Stimulated activated CD4-positive, alpha-beta T cell treated with anti-CD3 and anti-CD28 coated beads, Interleukin-2, amount 100 ng/mL, for 24 hours (primary cell): ENCODE data around the gene GALNT11.
"Not testable (repeated sequence)": the region's sequence is repeated elsewhere in the genome, so short reads cannot be mapped to it uniquely, and the experiment has no call there.

Source experiments
- DNase-seq, 2 donors: peaks; one replicate each; pipeline ENCODE4 v3.0.0-alpha.2; 2020

The GALNT11 gene

GRCh38 chr7:152076324-152076821, 50.9 kb downstream of the GALNT11 start:
- DNase-seq, result peak in 1 of 2 donors; percentile 7

GRCh38 chr7:152076940-152077933, 51.8 kb downstream of the GALNT11 start:
- DNase-seq, result no peak

- DNase-seq, result no peak
Measured at GRCh38 chr7:152078025-152078424, 52.6 kb downstream of the GALNT11 start.

- no peak for DNase-seq
Measured at GRCh38 chr7:152078786-152079185, 53.3 kb downstream of the GALNT11 start.

- no peak for DNase-seq
Measured at GRCh38 chr7:152081088-152081487, 55.6 kb downstream of the GALNT11 start.

- not testable (repeated sequence) for DNase-seq
Measured at GRCh38 chr7:152082073-152082721, 56.7 kb downstream of the GALNT11 start.

GRCh38 chr7:152085131-152085530, 59.7 kb downstream of the GALNT11 start:
- DNase-seq, result no peak

- no peak for DNase-seq
Measured at GRCh38 chr7:152086513-152086912, 61.0 kb downstream of the GALNT11 start.

- DNase-seq, result no peak
Measured at GRCh38 chr7:152089183-152089582, 63.7 kb downstream of the GALNT11 start.

GRCh38 chr7:152090747-152091146, 65.3 kb downstream of the GALNT11 start:
- no peak for DNase-seq

GRCh38 chr7:152093717-152094116, 68.2 kb downstream of the GALNT11 start:
- no peak for DNase-seq

GRCh38 chr7:152095771-152096170, 70.3 kb downstream of the GALNT11 start:
- no peak for DNase-seq

GRCh38 chr7:152097330-152097729, 71.9 kb downstream of the GALNT11 start:
- DNase-seq, result no peak

GRCh38 chr7:152103066-152103465, 77.6 kb downstream of the GALNT11 start:
- no peak for DNase-seq

- DNase-seq, result no peak
Measured at GRCh38 chr7:152103691-152104090, 78.2 kb downstream of the GALNT11 start.

GRCh38 chr7:152105205-152105604, 79.7 kb downstream of the GALNT11 start:
- no peak for DNase-seq

- DNase-seq, result no peak
Measured at GRCh38 chr7:152106990-152107389, 81.5 kb downstream of the GALNT11 start.

- DNase-seq, result no peak
Measured at GRCh38 chr7:152107945-152108344, 82.5 kb downstream of the GALNT11 start.

- DNase-seq, result no peak
Measured at GRCh38 chr7:152108359-152108758, 82.9 kb downstream of the GALNT11 start.

- DNase-seq, result no peak
Measured at GRCh38 chr7:152112829-152113228, 87.4 kb downstream of the GALNT11 start.

GRCh38 chr7:152115021-152115718, 89.7 kb downstream of the GALNT11 start:
- DNase-seq, result no peak

GRCh38 chr7:152117356-152117755, 91.9 kb downstream of the GALNT11 start:
- no peak for DNase-seq

GRCh38 chr7:152120210-152120609, 94.7 kb downstream of the GALNT11 start:
- no peak for DNase-seq
